NCI-H2081 (cell line): ENCODE measurements around the gene APBA2.

ENCODE experiments used
- DNase-seq, 2 experiments: peaks; one replicate each; lab custom pipeline; 2025; lab: John Stamatoyannopoulos, UW

Gene APBA2

GRCh38 chr15:28957606-28958498, 72.1 kb downstream of the APBA2 start:
- DNase-seq = no peak

- DNase-seq = no peak
Measured at GRCh38 chr15:28959326-28959725, 73.6 kb downstream of the APBA2 start.

DNA sequence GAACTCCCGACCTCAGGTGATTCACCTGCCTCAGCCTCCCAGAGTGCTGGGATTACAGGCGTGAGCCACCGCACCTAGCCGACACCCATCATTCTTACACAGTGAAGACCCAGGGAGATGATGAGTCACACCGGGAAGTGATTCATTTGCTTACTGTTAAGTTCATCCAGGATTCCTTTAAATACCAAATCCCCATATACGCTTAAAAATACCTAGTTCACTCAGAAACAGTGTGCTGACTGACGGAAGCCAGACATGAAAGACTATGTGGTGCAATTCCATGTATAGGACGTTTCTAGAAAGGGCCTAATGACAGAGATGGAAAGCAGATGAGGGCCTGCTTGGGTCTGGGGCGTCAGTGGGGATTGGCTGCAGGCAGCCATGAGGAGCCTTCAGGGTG, 75.2 kb downstream of the APBA2 start:
- DNase-seq = no peak

DNA sequence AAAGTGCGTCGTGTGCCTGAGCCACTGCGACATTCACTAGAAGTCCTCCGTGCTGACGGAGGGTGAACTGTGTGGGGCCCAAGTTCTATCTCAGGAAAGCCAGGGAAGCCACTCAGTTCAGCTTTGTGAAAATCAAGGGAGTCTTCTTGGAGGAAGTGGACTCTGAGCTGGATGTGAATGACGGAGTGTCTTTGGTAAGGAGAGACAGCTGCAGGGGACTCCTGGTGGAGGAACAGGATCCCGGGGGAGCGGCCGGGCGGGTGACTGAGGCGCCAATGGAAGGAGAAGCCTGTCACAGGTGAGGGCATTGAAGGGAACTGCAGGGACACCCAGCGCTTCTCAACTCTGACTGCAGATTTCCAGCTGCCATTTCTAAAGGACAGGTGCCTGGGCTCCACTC, 75.6 kb downstream of the APBA2 start:
- DNase-seq = no peak

GRCh38 chr15:28962851-28963710, 77.3 kb downstream of the APBA2 start:
- DNase-seq = no peak

- DNase-seq = no peak
Measured at GRCh38 chr15:28963711-28964081, 77.9 kb downstream of the APBA2 start.

DNA sequence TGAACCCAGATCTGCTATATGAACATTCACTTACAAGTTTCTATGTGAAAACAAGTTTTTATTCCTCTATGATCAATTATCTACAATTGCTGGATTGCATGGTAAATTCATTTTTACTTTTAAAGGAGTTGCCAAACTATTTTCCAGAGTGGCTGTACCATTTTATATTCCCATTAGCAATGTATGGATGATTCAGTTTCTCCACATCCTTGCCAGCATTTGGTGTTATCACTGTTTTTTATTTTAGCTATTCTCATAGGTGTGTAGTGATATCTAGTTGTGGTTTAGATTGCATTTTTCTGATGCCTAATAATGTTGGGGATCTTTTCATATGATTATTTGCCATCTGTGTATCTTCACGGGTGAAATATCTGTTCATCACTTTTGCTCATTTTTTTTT, 78.3 kb downstream of the APBA2 start:
- DNase-seq = no peak

DNA sequence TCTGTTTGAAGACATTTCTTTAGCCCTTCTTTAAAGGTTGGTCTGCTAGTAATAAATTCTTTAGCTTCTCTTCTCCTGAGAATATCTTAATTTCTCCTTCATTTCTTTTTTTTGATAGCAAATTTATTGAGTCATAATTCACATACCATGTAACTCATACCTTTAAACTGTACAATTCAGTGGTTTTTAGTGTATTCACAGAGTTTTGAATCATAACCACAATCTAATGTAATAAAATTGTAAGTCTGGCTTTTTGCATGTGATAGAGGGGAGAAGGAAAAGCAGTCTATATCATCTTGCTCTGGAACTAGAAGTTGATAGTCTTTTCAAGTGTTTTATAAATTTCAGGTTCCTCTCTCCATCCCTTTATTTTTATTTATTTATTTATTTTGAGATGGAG, 81.3 kb downstream of the APBA2 start:
- no peak for DNase-seq

DNA sequence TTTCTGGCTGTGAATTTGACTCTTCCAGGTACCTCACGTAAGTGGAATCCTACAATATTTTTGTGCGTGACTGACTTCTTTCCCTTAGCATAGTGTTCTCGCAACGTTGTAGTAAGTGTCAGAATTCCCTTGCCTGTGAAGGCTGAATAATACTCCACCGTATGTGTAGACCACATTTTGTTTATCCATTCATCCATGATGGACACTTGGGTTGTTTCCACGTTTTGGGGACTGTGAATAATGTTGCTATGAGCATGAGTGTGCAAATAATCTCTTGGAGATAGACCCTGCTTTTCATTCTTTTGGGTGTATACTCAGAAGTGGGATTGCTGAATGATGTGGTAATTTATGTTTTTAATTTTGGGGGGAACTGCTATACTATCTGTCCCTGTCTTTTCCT, 82.2 kb downstream of the APBA2 start:
- no peak for DNase-seq

DNA sequence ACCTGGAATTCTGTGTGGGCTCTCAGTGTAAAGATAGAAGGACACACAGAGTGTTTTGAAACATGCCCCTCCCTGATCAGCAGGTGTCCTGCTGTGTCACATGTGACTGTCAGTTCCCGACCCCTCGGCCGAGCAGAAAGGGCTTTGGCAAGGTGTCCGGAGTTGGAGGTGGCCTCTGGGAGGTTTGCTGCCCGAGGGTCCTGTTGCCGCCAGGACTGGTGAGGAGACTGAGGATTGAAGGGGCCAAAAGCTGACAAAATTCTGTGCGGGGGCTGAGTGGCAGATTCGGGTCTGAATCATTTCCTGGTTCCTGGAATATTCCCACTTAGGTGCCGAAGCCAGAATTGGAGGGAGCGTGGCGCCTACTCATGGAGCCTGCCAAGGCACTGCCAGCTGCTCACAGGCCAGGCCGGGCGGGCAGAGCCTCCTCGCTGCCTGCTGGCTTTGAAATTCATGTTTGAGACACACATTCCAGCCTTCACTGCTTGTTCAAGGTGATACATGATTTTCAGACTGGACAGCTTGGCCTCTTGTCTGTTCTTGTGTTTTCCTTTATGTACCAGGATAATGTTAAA, 83.8 kb downstream of the APBA2 start:
- DNase-seq = no peak

DNA sequence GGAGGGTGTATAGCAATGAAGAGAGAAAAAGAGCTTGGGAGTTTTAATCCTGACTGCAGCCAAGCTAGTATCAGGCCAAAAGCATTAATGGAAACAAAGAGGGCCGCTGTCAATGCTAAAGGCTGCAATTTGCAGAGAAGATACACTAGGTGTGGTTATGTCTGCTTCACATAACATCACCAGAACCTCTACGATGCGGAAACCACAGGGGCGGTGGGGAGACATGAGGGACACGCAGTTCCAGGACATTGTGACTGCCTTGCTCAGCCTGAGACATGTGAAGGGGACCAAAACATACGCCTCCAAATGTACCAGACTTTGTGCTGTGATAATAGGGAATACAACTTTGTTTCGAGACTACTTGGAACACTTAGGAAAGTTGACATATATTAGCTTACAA, 88.4 kb downstream of the APBA2 start:
- DNase-seq = no peak

DNA sequence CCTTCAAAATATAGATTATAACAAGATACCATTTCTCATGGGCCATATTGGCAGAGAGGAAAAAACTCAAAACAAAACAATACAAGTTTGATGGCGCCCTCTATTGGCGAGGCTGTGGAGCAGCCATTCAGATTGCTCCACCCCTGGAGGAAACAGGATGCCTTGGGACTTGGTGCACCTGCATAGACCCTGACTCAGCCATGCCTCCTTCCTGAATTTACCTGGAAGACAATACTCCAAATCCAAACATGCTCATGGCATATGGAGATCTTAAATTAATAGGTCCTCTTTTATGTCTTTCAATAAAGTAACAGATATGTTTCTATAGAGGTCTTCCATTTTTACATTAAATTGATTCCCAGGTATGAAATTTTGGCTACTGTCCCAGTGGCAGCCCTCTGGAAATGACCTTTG, 90.0 kb downstream of the APBA2 start:
- DNase-seq = peak; percentile 55 to 69

DNA sequence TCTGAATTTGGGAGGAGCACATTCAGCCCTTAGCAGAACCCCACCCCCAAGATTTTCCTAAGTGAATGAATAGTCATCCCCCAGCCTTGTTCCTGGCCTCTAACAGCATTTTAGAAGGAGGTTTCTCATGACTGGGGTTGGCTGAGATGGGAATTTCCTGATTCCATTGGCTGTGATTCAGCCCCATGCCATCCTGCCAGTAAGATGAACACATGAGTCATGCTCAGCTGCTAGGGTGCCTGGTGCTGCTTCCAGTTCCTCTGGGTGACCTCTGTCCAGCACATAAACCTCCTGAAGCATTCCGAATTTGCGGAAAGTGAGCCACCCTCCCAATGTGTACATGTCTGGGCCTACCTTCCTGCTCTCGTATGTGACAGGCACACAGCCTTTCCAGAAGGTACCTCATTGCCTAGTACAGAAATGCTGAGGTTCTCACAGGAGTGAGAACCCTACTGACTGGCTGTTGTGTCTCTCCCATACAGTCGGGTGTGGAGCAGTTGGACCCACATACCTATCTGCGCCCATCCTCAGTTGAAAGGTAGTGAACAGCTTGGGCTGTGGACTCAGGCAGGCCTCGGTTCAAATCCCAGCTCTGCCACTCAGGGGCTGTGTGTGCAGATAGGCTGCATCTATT, 91.7 kb downstream of the APBA2 start:
- DNase-seq = peak in 1 of 2 experiments; percentile 6

DNA sequence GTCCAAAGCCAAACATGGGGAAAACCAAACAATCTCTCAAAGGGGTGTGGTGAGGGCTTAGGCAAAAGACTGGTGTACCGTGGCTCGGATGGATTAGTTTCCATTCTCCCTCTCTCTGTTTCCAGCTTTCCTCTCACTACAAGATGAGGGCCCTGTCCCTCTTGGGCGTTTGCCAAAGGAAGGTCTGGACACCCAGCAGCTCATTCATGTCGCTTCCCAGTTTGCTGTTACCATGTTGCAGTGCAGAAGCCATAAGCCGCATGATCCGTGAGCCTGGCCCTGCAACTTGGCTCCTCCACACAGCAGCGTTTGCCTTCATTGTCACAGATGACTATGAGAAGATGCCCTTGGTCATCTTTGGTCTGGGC, 92.2 kb downstream of the APBA2 start:
- DNase-seq = no peak

DNA sequence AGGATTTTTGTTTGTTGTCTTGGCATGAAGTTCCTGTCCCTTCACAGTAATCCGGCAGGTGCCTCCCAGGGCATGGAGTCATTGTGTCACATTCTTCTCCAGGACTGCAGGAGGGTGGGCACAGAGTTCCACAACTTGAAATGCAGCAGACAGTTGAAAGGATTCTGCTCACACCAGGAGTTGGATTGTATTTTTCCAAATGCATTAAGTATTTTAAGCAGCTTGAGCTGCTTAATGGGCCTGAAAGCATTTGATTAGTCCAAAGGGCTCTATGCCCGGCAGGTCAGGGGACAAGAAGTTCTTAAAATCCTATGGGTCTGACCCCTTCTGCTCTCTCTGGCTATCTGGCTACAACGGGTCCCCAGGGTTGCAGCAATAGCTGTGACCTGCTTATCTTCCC, 92.9 kb downstream of the APBA2 start:
- no peak for DNase-seq

DNA sequence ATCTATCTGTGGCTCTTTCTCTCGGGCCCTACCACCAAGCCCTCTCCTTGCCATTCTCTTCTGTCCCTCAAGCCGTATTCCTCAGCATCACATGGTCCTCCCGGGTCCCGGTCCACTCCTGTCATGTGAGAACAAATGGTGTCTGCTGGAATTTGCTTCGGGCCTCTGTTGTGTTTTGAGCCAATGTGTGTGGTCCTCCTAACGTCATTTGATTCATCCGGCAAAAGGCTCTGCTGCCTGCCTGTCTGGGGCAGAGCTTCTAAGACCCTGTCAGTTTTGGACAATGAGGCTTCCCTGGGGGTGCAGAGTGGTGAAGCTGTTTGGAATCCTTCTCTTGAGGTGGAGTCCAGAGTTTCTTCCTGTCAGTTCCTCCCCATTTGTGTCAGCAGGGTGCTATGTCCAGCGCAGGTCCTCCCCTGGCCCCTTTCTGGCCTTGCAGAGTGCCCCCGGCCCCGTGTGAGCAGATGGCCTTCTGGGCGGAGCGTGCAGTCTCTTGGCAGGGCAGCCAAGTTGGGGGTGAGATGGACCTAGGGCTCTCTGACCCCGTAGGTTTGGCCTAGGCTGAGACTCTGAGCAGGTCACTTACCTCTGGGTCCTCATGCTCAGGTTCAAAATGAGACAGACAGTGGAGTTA, 93.6 kb downstream of the APBA2 start:
- no peak for DNase-seq

GRCh38 chr15:28980709-28981350, 95.1 kb downstream of the APBA2 start:
- DNase-seq = no peak

- no peak for DNase-seq
Measured at GRCh38 chr15:28981351-28981720, 95.6 kb downstream of the APBA2 start.

GRCh38 chr15:28981921-28982320, 96.1 kb downstream of the APBA2 start:
- no peak for DNase-seq

DNA sequence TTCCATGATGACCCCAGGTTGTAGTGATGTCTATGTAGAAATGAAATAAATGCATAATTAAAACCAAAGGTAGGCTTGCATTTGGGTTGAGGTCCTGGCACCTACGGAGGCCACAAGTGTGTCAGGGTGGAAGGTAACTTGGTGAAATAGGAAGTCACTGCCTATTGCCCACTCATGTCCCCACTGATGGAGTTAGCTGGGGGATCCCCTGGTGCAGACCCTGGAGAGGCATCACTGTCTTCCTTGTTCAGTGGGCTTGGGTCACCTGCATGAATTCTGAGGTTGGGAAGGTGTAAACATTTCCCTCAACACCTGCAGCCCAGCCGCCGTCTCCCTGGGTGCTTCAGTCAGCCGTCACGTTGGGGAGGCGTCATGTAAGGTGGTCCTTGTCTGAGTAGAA, 97.1 kb downstream of the APBA2 start:
- no peak for DNase-seq
